ENCODE measurements around the gene NIT1. TPM values are rescaled to one million over a fixed set of nuclear protein-coding genes. Genes with fewer than 3 reads are reported as not detected.

The NIT1 gene
- total RNA-seq, 1 experiment from 2014 or later = 39.6 TPM

DNA sequence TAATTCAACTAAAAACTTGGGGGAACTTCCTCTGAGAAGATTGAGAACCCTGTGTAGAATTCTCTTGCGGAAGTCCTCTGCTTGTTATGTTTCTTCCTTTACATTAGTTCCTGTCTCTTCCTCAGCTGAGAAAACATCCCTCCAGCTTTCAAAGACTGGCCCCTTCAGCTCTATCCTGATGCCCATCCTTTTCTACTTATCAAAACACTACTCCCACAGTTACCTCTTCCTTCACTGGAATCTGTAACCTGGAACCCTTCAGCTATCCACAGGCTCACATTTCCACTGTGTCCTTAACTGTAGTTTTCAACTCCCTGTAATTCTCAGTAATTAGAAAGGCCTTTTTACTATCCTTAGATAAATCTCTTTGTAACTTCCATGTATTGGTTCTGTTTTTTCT, 20.5 kb downstream of the NIT1 start:
- Histone ChIP-seq H4K91ac (ENCODE audit: insufficient read length, low read depth, low read length) (no peak overlapping the region), H3K56ac (ENCODE audit: insufficient read length, low read depth, low read length) (no peak overlapping the region), H2BK120ac (ENCODE audit: low read depth, low read length, poor library complexity, severe bottlenecking) (no peak overlapping the region), H2AK5ac (ENCODE audit: insufficient read length, low read length) (no peak overlapping the region), H3K4me2 (ENCODE audit: insufficient read depth, insufficient read length, low read length) (no peak overlapping the region), H3K14ac (ENCODE audit: insufficient read depth, low read length) (no peak overlapping the region), H3K9ac (ENCODE audit: extremely low read depth, insufficient read length, low read length) (no peak overlapping the region), H2BK12ac (ENCODE audit: insufficient read length, low read depth, low read length) (no peak overlapping the region), H3K23ac (ENCODE audit: insufficient read length, low read depth, low read length) (no peak overlapping the region), H3K79me2 (ENCODE audit: insufficient read depth, low read length) (peaks cover 3% of the 10 kb centered on the region; the same call in 1 of the 2 replicates), H4K5ac (ENCODE audit: insufficient read length, low read depth, low read length) (no peak overlapping the region), H3K23me2 (ENCODE audit: insufficient read length, low read depth, low read length, poor library complexity, severe bottlenecking) (peaks cover 4% of the 10 kb centered on the region), H3K4me1 (ENCODE audit: insufficient read depth, low read length) (no peaks in the 10 kb centered on the region), H3K27me3 (ENCODE audit: insufficient read depth, low read length) (no peaks in the 10 kb centered on the region), H3K79me1 (ENCODE audit: insufficient read depth, low read depth, low read length, poor library complexity, severe bottlenecking) (peaks cover 4% of the 10 kb centered on the region), H4K8ac (replicated peaks; ENCODE audit: insufficient read length, low read depth, low read length) (no peak overlapping the region), H3K18ac (ENCODE audit: insufficient read length, low read depth, low read length) (no peak overlapping the region), H3K4ac (ENCODE audit: low read depth, low read length) (no peak overlapping the region), H2BK20ac (ENCODE audit: low read depth, low read length, poor library complexity, severe bottlenecking) (no peak overlapping the region), H3K27ac (ENCODE audit: insufficient read length, low read depth, low read length) (no peak overlapping the region), H2AFZ (ENCODE audit: low read length) (no peak overlapping the region), H3T11ph (ENCODE audit: low read length) (no peak overlapping the region), H4K20me1 (ENCODE audit: control insufficient read depth, insufficient read depth, insufficient read length) (no peaks in the 10 kb centered on the region), H2BK15ac (ENCODE audit: low read depth, low read length) (no peak overlapping the region), H3K9me3 (ENCODE audit: control insufficient read depth, low read depth, low read length) (no peaks in the 10 kb centered on the region), H2BK5ac (ENCODE audit: insufficient read length, low read length) (no peak overlapping the region)
- DNase-seq = no peak
- WGBS (ENCODE audit: extremely low coverage, insufficient read length, low lambda C conversion rate) = no CpG with 5 or more reads among the region's 1 CpG
- Mint-ChIP-seq H3K4me1 (no peaks in the 10 kb centered on the region), H3K27me3 (ENCODE audit: low read depth) (no peaks in the 10 kb centered on the region), H3K36me3 (ENCODE audit: insufficient read depth in 1 of 3, low read depth in 3 of 3) (peaks cover 0 to 2% (median 0%) of the 10 kb centered on the region in 3 experiments; a peak in 1 of 7 replicates), H3K9me3 (no peaks in the 10 kb centered on the region), H3K27ac (no peak overlapping the region; a peak in 1 of 7 replicates), H3K4me3 (no peak overlapping the region)
- TF ChIP-seq, protein P1, sequence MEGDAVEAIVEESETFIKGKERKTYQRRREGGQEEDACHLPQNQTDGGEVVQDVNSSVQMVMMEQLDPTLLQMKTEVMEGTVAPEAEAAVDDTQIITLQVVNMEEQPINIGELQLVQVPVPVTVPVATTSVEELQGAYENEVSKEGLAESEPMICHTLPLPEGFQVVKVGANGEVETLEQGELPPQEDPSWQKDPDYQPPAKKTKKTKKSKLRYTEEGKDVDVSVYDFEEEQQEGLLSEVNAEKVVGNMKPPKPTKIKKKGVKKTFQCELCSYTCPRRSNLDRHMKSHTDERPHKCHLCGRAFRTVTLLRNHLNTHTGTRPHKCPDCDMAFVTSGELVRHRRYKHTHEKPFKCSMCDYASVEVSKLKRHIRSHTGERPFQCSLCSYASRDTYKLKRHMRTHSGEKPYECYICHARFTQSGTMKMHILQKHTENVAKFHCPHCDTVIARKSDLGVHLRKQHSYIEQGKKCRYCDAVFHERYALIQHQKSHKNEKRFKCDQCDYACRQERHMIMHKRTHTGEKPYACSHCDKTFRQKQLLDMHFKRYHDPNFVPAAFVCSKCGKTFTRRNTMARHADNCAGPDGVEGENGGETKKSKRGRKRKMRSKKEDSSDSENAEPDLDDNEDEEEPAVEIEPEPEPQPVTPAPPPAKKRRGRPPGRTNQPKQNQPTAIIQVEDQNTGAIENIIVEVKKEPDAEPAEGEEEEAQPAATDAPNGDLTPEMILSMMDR (conservative IDR thresholded peaks at IDR 0.05) = no peak
